GM12891 (cell line): Measurements from ENCODE around the gene ZNF334.

Source experiments
- POLR2A ChIP-seq: IDR thresholded peaks from 2 replicates; pipeline ENCODE4 v1.6.1; 2011; ENCODE audit warnings: low read depth, low read length, control low read depth
- POLR2AphosphoS5 ChIP-seq: IDR thresholded peaks from 2 replicates; pipeline ENCODE4 v1.6.1; 2011; ENCODE audit warnings: low read depth, low read length, control low read depth

GRCh38 chr20:46485431-46485830 lies 27.9 kb downstream of the ZNF334 start:
- TF ChIP-seq POLR2A: no peak
- TF ChIP-seq POLR2AphosphoS5: no peak
